GM20431 (cell line): ENCODE measurements around the gene FHOD1.

ENCODE experiments used
- in situ Hi-C: fragments of 300-500 bp; cut with MseI, MboI; formaldehyde crosslinking; loops from one replicate; pipeline ENCODE4 v1.15.0; 2020; ENCODE audit warnings: low sequenced_read_pairs; ENCODE audit not compliant: unreplicated experiment

The FHOD1 gene

DNA sequence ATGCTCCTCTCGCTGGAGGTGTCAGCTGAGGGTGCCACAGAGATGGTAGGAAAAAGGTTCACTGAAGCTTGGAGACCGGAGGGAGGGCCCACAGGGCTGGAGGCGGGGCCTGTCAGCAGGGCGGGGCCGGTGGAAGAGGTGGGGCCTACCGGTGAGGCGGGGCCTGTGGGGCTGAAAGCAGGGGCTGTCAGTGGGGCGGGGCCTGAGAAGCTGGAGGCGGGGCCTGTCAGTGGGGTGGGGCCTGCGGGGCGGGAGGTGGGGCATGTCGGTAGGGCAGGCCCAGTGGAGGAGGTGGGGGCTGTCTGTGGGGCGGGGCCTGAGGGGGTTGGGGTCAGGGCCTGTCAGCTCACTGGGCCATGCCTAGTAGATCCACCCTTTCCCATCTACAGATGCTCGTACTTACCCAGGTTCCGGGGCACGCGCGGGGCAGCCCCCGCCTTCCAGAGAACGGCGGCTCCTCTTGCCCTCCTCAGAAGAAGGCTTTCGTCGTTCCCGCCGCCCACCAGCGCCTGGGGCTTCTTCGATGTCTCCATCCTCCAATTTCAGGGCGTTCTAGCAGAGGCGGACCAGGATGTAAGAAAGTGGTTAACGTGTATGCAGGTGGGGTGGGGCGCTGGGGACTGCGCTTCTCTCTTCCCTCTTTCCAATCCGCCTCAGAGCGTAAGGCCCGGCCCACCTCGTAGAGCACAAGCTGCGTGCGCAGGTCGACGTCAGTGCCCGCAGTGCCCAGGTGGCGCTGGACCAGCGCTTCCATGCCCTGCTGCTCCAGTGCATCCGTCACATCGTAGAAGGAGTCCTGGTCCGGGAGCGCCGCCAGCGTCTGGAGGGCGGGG, 10.5 kb downstream of the FHOD1 start:
- in situ Hi-C loops = no loop called here

DNA sequence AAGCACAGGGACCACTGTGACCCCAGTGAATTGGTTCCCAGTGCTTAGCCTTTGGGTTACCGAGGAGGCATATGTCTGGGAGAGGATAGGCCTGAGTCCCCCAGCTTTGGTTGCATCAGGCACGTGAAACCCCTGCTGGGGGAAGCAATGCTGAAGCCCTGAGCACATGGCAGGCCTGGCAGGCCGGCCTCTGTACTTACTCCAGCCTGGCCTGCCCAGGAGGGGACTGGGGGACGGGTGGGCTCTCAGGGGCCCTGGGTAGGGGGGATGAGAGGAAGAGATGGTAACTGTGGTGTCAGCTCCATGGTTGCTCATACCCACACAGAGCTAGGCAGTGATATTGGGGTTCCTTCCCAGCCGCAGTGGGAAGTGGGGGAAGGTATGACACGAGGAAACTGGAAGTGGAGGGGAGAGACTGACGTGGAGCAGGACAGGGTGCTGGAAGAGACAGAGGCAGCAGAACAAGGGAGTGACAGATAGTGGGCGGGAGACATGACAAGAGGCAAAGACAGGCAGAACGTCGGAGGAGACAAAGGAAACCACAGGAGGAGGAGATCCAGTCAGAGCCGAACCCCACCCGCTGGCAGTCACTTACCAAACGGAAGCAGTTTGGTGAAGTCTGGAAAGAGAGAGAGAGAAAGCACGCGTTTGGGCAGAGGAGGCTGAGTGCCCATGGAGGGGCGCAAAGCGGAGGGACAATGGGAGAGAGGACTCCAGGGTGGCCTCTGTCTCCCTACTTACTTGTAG, 11.3 kb downstream of the FHOD1 start:
- in situ Hi-C loops = no loop called here

DNA sequence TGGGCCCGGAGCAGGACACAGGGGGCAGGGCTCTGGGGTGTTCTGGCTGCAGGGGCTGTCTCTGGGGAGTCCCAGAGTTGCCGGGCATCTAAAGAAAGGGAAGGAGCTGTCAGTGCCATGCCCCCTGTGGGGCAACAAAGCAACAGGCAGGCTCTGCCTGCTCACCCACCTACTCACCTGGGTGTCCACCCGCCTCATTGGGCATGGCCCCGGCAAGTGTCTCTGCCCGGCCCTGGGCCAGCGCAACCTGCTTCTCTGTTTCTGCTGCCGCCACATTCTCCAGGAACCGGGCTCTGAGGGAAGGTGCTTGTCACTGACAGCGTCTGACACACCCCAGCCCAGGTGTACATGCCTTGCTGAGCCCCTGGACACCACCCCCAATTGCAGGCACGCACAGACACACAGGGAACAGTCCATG, 13.1 kb downstream of the FHOD1 start:
- in situ Hi-C loops = no loop called here

DNA sequence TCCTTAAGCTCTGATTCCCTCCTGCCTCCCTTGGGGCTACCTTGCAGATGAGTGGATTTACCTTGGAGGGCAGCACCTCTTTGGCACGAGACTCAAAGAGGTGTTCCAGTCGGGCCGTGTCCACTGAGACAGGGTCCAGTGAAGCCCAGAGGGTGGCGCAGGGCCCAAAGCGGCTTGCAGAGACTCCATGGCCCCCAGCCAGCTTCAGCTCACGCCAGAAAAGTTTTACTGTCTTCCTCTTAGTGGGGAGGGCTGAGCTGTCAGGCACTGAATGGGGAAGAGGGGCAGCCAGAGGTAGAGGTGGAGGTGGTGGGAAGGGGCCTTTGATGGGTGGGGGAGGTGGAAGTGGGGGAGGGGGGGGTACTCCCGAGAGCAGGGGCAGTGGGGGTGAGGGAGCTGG, 13.7 kb downstream of the FHOD1 start:
- in situ Hi-C loops = no loop called here

DNA sequence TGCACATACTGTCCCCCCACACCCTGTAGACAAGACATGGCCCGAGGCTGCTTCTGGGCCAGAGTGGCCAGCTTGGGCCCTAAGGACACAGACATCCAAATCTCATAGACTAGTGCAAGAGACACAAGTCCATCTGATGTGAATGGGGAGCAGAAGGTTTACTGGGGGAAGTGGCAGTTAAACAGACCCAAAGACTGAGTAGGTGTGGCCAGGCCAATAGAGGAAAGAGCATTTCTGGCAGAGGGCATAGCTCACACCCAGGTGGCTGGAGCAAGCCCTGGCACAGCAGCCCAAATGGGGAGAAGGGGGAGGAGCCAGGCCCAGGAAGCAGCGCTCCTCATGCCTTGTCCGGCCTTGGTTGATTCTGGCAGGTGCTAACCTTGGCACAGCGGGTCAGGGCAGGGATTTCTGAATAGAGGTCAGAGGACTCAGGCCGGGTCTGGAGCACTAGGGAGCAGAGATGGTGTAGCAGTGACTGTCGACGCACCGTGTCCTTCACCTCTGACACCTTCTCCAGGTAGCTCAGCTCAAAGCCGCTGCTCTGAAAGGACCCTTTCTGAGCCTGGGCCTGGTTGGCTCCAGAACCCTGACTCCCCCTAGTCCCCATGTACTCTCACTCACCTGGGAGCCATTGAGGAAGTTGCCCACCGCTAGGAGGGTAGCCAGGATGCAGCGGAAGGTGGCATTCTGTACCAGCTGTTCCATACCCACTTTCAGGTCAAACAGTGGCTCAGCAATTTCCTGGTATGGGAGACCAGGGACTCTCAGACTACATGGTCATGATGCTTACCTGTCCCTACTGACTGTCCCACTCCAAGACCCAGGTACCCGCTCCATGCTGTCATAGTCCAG, 16.2 kb downstream of the FHOD1 start:
- in situ Hi-C loops = no loop called here

DNA sequence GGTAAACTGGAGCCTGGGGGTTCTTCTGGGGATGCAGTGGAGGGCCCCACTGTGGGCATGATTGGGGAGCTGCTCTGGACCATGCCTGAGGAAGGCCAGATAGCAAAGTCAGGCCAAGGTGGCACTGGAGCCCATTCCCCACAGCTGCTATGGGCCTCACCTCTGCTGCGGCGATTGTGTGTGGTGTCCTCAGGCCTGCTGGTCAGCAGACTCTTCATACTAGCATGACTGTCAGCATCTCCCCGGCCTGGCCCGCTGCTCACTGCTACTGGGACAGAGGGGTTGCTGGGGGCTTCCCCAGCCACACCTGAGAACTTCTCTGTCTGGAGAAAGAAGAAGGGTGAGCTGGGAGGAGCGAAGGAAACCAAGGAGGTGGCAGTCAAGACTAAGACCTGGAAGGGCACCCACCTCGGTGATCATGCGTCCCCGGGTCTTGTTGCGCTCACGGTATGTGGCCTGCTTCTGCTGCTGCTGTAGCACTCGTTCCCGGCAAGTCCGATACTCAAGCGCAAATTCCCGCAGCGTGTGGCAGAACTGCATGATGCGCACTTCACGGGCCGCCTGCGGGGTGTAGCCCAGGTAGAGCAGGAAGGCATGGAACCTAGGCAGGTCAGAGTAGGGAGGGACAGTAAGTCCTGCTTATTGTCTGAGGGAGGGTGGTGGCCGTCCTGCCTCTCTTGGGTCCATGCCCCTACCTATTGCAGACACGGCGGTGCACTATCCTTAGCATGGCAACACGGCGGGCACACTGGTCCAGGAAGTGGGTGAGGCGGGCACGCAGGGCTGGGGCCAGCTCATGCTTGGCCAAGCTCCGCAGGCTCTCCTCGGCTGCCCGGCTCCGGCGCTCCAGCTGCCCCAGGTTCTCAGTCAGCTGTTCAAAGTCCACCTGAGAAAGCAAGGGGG, 17.1 kb downstream of the FHOD1 start:
- in situ Hi-C loops = no loop called here

DNA sequence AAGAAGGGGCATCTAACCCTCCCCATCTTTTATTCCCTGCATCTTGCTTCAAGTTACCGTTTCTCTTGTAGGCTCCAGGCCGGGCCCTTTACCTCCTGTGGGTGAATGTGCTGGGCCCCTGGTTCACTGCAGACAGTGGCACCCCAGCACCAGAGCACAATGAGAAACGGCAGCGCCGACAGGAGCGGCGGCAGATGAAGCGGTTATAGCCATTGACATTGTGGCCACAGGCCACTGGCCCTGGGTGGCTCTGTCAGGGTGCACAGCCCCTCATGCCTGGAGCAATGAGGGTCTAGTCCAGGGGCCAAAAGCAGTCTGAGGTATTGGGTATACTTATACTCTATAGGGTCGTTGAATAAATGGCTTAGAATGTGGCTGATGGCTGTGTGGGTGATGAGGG, 18.4 kb downstream of the FHOD1 start:
- in situ Hi-C loops = no loop called here

DNA sequence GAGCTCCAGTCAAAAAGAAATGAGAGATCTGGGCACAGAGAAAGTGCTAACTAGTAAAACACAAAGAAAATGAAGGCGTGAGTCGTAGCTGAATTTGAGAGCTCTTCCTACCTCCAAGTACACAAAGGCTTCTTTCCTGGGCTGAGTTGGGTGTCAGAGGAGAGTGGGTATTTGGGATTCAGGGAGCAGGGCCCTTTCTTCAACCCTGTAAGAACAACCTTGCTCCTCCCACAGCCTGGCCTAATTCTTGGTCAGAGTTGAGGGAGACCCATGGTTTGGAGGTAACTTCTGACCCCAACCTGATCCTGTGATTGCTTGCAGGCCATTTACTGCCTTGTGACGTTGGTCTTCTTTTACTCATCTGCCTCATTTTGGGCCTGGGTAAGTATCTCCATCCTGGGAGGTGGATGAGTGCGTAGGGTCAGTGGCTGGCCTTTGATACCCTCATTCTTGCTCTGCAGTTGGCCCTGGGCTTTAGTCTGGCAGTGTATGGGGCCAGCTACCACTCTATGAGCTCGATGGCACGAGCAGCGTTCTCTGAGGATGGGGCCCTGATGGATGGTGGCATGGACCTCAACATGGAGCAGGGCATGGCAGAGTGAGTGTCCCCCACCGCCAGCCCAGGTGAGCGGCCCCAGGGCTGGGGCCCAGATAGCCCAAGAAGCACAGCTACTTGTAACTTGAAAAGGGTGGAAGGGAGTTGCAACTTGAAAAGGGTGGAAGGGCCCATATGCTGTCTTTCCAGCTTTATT, 19.1 kb downstream of the FHOD1 start:
- in situ Hi-C loops = no loop called here

DNA sequence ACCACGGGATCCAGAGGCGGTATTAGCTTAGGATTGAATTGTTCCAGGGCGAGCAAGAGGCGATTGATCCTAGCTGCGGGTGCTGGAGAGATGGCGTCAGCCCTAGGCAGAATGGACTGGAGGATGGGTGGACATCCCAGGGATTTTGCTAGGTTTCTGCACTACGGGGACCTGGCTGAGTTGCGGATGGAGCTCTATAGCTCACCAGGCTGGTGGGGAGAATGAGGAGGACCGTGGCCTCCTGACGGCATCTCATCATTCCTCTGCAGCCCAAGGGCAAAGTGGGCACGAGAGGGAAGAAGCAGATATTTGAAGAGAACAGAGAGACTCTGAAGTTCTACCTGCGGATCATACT, 19.7 kb downstream of the FHOD1 start:
- in situ Hi-C loops = no loop called here

DNA sequence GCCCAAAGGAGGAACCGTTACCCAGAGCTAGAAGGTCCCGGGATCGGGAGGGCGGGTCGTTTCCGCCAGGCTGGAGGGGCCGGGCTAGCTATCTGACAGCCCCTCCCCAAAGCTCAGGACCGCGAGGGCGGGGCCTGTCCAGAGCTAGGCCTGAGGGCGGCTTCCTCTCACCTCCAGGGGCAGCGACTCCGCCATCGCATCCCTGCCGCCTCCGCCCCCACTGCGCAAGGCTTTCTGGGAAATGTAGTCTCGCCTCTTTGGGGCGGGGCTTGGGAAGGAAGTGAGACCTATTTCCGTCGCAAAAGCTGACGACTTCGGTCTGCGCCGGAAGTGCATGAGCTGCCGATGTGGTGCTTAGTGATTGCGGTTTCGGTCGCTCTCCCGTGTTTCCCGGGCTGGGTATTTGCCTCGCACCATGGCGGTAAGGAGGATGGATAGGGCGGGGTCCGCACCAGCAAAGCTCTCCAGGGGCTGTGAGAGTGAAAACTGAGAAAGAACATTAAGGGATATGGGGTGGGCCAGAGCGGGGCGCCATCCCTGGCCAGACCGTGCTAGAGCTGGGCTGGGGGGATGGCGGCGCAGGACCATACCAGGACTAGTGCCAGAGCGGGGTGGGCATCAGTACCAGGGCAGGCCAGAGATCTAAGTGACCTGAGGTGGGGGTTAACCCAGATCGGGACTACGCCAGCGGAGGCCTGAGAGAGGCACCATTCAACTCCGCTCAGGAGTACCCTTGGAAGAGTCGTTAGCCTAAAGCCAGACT, 20.3 kb downstream of the FHOD1 start, which contains the start of gene TMEM208:
TMEM208 (plus strand) TSS at position 327 of the 763 bp plus-strand sequence; CDS start at position 416, 89 bp downstream.
- in situ Hi-C loops = no loop called here

DNA sequence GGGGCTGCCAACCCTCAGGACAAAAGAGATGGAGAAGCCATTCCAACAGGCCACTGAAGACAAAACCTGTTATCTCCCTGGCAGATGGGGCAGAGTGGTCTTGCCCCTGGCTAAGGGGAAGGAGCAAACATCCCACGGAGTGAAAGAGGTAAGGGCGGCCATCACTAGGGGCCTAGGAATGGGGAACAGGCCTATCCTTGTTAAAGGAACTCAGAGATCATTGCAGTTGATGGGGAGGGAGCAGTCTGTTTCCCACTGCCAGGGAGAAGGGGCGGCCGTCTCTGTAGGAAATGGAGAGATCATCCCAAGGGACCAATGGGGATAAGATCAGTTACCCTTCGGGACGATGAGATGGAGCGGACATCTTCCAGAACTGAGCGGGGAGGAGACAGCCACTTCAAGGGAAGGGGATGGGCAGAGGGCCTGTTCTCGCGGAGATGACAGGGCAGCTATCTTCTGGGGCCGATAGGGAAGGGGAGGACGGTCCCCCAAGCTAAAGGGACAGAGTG, 20.9 kb downstream of the FHOD1 start:
- in situ Hi-C loops = no loop called here

DNA sequence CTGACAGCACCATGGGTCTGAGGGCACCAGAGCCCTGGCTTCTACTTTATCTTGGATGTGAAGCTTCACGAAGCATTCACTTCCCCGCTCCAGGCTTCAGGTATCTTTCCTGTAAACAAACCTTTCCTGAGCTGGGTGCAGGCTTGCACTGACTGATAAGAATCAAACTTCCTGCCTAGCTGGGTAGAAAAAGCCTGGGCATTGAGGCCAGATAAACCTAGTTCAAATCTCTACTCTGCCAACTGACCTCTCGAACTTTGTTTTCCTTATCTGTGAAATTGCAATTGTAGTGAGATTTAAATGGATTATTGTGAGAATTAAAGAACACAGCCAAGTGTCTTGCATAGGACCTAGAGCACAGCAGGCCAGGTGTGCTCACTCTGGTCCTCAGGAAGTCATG, 23.3 kb downstream of the FHOD1 start:
- in situ Hi-C loops = no loop called here

DNA sequence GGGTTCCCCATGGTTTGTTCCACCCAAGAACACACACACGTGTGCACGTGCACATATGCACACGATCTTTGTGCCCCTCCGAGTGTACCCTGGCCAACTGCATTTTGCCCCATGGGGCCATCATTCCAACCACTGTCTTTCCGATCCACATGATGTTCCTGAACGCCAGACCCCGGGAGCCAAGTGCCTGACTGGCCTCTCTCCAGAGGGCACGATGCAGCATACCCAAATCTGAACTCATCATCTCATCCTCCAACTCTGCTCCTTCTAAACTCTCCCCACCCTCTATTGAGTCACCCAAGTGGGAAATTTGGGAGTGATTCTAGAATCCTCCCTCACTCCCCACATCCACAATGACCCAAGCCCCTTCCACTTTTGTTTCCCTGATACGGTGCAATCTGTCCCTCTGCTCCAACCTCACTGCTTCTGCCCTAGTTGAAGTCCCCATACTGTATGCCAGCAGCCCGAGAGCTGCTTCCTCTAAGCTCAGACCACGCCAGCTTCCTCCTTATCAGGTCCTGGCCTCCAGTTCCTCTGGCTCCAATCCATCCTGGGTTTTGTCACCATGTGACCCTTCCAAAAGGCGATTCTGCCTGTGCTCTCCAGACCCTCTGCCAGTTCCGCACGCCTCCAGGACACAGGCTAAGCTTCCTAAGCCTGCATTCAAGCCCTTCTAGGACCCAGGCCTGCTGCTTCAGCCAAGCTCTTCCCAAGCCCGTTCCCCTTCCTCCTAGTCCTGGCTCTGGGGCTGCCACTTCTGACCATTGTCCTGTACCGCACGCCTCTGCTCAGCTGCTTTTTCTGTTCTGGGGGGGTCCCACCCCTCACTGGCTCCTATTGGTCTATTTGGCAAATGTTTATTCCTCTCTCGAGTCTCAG, 30.4 kb downstream of the FHOD1 start:
- in situ Hi-C loops = no loop called here

DNA sequence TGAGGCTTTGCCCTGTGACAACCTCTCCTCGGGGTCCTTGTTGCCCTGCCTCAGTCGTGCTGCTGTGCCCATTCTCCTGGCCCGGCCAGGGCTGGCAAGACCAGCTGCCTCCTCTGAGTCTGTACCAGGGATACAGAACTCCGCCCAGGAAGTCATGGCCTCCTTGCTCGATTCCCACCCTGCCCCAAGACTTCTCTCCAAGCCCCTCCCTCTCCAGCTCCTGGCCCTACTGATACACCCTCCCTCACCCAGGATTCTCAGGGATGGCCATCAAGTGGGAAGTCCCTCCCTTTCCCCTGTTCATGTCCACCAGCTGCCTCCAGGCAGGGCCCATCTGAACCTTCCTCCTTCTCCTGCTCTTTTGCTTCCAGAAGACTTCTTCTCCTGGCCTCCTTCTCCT, 31.6 kb downstream of the FHOD1 start:
- in situ Hi-C loops = no loop called here

DNA sequence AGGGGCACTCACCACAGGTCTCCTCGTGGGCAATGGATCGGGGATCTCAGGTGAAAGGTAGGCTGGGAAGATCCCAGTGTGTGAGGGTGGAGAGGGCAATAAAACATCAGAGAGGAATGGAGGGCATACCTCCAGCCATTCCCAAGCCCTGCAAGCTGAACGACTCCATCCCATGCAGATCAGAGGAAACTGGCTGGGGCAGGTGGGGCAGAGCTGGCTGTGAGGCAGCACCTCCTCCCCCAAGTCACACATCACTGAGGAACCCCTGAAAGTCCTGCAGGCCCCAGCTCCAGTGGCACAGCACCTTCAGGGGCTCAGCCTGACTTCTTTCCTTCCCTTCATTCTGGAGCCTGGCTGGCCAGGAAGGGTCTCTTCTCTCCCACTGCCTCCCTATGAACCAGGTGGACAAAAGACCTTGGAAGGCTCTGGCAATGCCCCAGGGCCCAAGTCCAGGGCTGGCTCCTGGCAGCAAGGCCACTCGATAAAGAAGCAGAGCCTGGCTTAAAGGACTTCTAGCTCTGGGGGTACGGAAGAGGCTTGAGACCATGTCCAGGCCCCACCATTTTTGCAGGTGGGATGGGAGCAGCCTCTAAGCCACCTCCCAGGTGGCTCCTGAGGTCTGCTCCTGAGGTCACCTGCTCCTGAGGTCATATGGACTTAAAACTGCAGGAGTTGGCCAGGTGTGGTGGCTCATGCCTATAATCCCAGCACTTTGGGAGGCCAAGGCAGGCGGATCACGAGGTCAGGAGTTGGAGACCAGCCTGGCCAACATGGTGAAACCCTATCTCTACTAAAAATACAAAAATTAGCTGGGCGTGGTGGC, 33.9 kb downstream of the FHOD1 start:
- in situ Hi-C loops = no loop called here

DNA sequence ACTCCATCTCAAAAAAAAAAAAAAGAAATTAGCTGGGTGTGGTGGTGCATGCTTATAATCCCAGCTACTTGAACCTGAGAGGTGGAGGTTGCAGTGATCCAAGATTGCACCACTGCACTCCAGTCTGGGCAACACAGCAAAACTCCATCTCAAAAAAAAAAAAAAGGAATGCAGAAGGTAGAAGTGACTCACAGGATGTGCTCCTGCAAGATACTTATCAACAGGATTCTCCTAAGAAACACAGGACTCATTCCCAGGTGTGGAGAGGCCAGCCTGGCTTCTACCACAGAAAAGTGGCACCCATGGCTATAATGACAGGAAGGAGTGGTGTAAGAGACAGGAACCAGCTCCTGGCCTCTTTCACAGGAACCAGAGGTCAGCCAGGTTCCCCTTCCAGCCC, 34.5 kb downstream of the FHOD1 start:
- in situ Hi-C loops = no loop called here
